GM23338 (cell line): ENCODE data around the gene HENMT1. TPM values are rescaled to one million over a fixed set of nuclear protein-coding genes. Genes with fewer than 3 reads are reported as not detected.

Experiments
- ATAC-seq: fragments of 200-7000 bp; cut with Tn5 transposase; 3 replicates; pipeline ENCODE4 v1.9.1; 2020
- DNase-seq: peaks from one replicate; pipeline ENCODE4 v3.0.0-alpha.2; 2015; ENCODE audit warnings: low spot score
- H2AFZ ChIP-seq: fragments of 200-600 bp; sonication (generic); 2 replicates; pipeline ENCODE4 v1.8.0; 2016; ENCODE audit warnings: antibody characterized with exemption, mild to moderate bottlenecking, moderate library complexity
- H3F3A ChIP-seq: fragments of 200-600 bp; sonication (generic); replicated peaks from 2 replicates; pipeline ENCODE4 v1.8.0; 2017; ENCODE audit warnings: antibody characterized with exemption, mixed run types, low read depth
- H3K27ac ChIP-seq: fragments of 200-600 bp; sonication (generic); 2 replicates; pipeline ENCODE4 v1.6.1; 2016; ENCODE audit warnings: low read depth
- H3K27me3 ChIP-seq: fragments of 200-600 bp; sonication (generic); 2 replicates; pipeline ENCODE4 v1.8.0; 2016; ENCODE audit warnings: mild to moderate bottlenecking, mixed run types, moderate library complexity; ENCODE audit not compliant: insufficient read depth
- H3K36me3 ChIP-seq: fragments of 200-600 bp; sonication (generic); 2 replicates; pipeline ENCODE4 v1.8.0; 2016; ENCODE audit warnings: mild to moderate bottlenecking; ENCODE audit not compliant: insufficient read depth
- H3K4me1 ChIP-seq: fragments of 200-600 bp; sonication (generic); 2 replicates; pipeline ENCODE4 v1.8.0; 2016; ENCODE audit warnings: mild to moderate bottlenecking, moderate library complexity; ENCODE audit not compliant: insufficient read depth
- H3K4me2 ChIP-seq: fragments of 200-600 bp; sonication (generic); 2 replicates; pipeline ENCODE4 v1.7.1; 2017; ENCODE audit warnings: mixed run types
- H3K4me3 ChIP-seq: fragments of 200-600 bp; sonication (generic); 2 replicates; pipeline ENCODE4 v1.6.1; 2016; ENCODE audit warnings: mixed run types
- H3K79me2 ChIP-seq: fragments of 200-600 bp; sonication (generic); replicated peaks from 2 replicates; pipeline ENCODE4 v1.8.0; 2017; ENCODE audit warnings: mild to moderate bottlenecking; ENCODE audit not compliant: insufficient read depth
- H3K9me2 ChIP-seq: fragments of 200-600 bp; sonication (generic); 2 replicates; pipeline ENCODE4 v1.8.0; 2017; ENCODE audit not compliant: insufficient read depth
- H4K20me1 ChIP-seq: fragments of 200-600 bp; sonication (generic); replicated peaks from 2 replicates; pipeline ENCODE4 v1.8.0; 2017; ENCODE audit warnings: mild to moderate bottlenecking; ENCODE audit not compliant: insufficient read depth
- H3K27ac Mint-ChIP-seq: 2 replicates; pipeline ENCODE4 v1.8.0; 2020; ENCODE audit warnings: inconsistent platforms, mild to moderate bottlenecking, moderate library complexity, mixed read lengths
- H3K27me3 Mint-ChIP-seq: 3 replicates; pipeline ENCODE4 v1.8.0; 2022; ENCODE audit warnings: low read depth, mild to moderate bottlenecking, moderate library complexity, mixed read lengths, inconsistent platforms; ENCODE audit not compliant: insufficient read depth, poor library complexity
- H3K36me3 Mint-ChIP-seq: 3 replicates; pipeline ENCODE4 v1.8.0; 2021; ENCODE audit warnings: low read depth, mild to moderate bottlenecking, inconsistent platforms, moderate library complexity, mixed read lengths
- H3K4me1 Mint-ChIP-seq: 3 replicates; pipeline ENCODE4 v1.8.0; 2020; ENCODE audit warnings: mild to moderate bottlenecking, inconsistent platforms, mixed read lengths
- H3K4me3 Mint-ChIP-seq: 3 replicates; pipeline ENCODE4 v1.8.0; 2021; ENCODE audit warnings: moderate library complexity, mild to moderate bottlenecking, inconsistent platforms, mixed read lengths
- H3K9me3 Mint-ChIP-seq: 3 replicates; pipeline ENCODE4 v1.8.0; 2020; ENCODE audit warnings: moderate library complexity, mild to moderate bottlenecking, inconsistent platforms, mixed read lengths
- CREB1 ChIP-seq: fragments of 250-450 bp; sonication (Bioruptor Pico); IDR thresholded peaks from 2 replicates; pipeline ENCODE4 v1.5.0; 2020; ENCODE audit warnings: low read depth, mild to moderate bottlenecking, moderate library complexity
- EZH2 ChIP-seq: fragments of 200-600 bp; sonication (generic); IDR thresholded peaks from one replicate; pipeline ENCODE4 v1.8.0; 2017; ENCODE audit warnings: antibody characterized with exemption, mild to moderate bottlenecking, low read depth; ENCODE audit not compliant: unreplicated experiment
- EZH2phosphoT487 ChIP-seq: fragments of 200-600 bp; sonication (generic); IDR thresholded peaks from one replicate; pipeline ENCODE4 v1.8.1; 2018; ENCODE audit warnings: antibody characterized with exemption; ENCODE audit not compliant: unreplicated experiment
- POLR2AphosphoS5 ChIP-seq: IDR thresholded peaks from 2 replicates; pipeline ENCODE4 v1.6.1; 2016; ENCODE audit warnings: antibody characterized with exemption, low read depth
- STAT1 ChIP-seq: IDR thresholded peaks from one replicate; pipeline ENCODE4 v1.6.1; 2016; ENCODE audit warnings: antibody characterized with exemption; ENCODE audit not compliant: unreplicated experiment
- ZNF114 ChIP-seq: fragments of 250-450 bp; sonication (Bioruptor Pico); IDR thresholded peaks from 2 replicates; pipeline ENCODE4 v1.5.0; 2020; ENCODE audit warnings: mild to moderate bottlenecking, moderate library complexity
- polyA plus RNA-seq: library from polyadenylated mRNA; unstranded; fragments of >200 nt; fragmentation: Nextera tagmentation; extraction: Ambion mirVana; gene quantifications from 2 replicates; pipeline ENCODE4 v1.2.1, GENCODE V29; 2016
- total RNA-seq: library from RNA; depleted of rRNA; stranded (reverse); fragments of >200 nt; shearing (Covaris generic); gene quantifications from 2 replicates; pipeline ENCODE4 v1.2.3, GENCODE V29; 2014
- TF ChIP-seq, protein P1 (sequence below), 2 experiments: fragments of 200-600 bp in 1 of 2; sonication (generic) in 1 of 2; conservative IDR thresholded peaks; 2 replicates each; pipeline versions ENCODE4 v1.5.1 to v1.6.1; 2016 to 2017; ENCODE audit warnings: antibody characterized with exemption in 2 of 2, low read depth in 2 of 2, mild to moderate bottlenecking in 2 of 2, moderate library complexity in 1 of 2
- TF ChIP-seq, protein P2 (sequence below): IDR thresholded peaks from one replicate; pipeline ENCODE4 v1.6.1; 2018; ENCODE audit warnings: antibody characterized with exemption; ENCODE audit not compliant: unreplicated experiment
- TF ChIP-seq, protein P3 (sequence below): fragments of 250-450 bp; sonication (Bioruptor Pico); IDR thresholded peaks from 2 replicates; pipeline ENCODE4 v1.5.0; 2020; ENCODE audit warnings: mild to moderate bottlenecking, moderate library complexity

HENMT1 gene
- total and polyA plus RNA-seq, 2 experiments from 2014 or later, result 4.7 to 9.7 TPM

DNA sequence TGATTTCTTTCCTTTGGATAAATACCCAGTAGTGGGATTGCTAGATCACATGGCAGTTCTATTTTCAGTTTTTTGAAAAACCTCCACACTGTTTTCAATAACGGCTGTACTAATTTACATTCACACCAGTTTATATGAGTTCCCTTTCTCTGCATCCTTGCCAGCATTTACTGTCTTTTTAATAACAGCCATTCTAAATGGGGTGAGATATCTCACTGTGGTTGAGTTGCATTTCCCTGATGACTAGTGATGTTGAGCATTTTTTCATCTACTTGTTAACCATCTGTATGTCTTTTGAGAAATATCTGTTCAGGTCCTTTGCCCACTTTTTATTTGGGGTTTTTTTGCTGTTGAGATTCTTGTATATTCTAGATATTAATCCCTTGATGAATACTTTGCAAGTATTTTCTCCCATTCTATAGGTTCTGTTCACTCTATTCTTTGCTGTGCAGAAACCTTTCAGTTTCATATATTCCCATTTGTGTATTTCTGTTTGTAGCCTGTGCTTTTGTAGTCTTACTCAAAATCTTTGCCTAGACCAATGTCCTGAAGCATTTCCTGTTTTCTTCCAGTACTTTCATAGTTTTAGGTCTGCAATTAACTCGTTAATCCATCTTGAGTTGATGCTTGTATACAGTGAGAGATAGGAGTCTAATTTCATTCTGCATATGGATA lies 7.3 kb downstream of the HENMT1 start:
- Histone ChIP-seq H3K36me3 (no peaks in the 10 kb centered on the region), H3K27me3 (no peaks in the 10 kb centered on the region), H2AFZ (no peak overlapping the region), H3K4me2 (no peak overlapping the region), H4K20me1 (no peaks in the 10 kb centered on the region), H3K79me2 (no peaks in the 10 kb centered on the region), H3K9me2 (no peaks in the 10 kb centered on the region), H3K27ac (no peak overlapping the region), H3F3A (no peaks in the 10 kb centered on the region), H3K4me3 (no peak overlapping the region), H3K4me1 (no peaks in the 10 kb centered on the region)
- H3K36me3 Mint-ChIP-seq, result peaks cover 11% of the 10 kb centered on the region; the same call in 2 of the 3 replicates
- no peak overlapping the region for H3K4me3 Mint-ChIP-seq
- no peak for DNase-seq
- ATAC-seq, result no peak
- H3K27ac Mint-ChIP-seq, result no peak overlapping the region
- TF ChIP-seq EZH2, result no peak
- TF ChIP-seq EZH2phosphoT487, result no peak
- TF ChIP-seq CREB1 (CRISPR knock-in tag), result no peak
- TF ChIP-seq STAT1, result no peak
- no peak for TF ChIP-seq ZNF114 (CRISPR knock-in tag)
- TF ChIP-seq, protein P1, sequence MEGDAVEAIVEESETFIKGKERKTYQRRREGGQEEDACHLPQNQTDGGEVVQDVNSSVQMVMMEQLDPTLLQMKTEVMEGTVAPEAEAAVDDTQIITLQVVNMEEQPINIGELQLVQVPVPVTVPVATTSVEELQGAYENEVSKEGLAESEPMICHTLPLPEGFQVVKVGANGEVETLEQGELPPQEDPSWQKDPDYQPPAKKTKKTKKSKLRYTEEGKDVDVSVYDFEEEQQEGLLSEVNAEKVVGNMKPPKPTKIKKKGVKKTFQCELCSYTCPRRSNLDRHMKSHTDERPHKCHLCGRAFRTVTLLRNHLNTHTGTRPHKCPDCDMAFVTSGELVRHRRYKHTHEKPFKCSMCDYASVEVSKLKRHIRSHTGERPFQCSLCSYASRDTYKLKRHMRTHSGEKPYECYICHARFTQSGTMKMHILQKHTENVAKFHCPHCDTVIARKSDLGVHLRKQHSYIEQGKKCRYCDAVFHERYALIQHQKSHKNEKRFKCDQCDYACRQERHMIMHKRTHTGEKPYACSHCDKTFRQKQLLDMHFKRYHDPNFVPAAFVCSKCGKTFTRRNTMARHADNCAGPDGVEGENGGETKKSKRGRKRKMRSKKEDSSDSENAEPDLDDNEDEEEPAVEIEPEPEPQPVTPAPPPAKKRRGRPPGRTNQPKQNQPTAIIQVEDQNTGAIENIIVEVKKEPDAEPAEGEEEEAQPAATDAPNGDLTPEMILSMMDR (conservative IDR thresholded peaks at IDR 0.05; ENCODE audit: low read depth in 2 of 2), result no peak
- TF ChIP-seq, protein P2, sequence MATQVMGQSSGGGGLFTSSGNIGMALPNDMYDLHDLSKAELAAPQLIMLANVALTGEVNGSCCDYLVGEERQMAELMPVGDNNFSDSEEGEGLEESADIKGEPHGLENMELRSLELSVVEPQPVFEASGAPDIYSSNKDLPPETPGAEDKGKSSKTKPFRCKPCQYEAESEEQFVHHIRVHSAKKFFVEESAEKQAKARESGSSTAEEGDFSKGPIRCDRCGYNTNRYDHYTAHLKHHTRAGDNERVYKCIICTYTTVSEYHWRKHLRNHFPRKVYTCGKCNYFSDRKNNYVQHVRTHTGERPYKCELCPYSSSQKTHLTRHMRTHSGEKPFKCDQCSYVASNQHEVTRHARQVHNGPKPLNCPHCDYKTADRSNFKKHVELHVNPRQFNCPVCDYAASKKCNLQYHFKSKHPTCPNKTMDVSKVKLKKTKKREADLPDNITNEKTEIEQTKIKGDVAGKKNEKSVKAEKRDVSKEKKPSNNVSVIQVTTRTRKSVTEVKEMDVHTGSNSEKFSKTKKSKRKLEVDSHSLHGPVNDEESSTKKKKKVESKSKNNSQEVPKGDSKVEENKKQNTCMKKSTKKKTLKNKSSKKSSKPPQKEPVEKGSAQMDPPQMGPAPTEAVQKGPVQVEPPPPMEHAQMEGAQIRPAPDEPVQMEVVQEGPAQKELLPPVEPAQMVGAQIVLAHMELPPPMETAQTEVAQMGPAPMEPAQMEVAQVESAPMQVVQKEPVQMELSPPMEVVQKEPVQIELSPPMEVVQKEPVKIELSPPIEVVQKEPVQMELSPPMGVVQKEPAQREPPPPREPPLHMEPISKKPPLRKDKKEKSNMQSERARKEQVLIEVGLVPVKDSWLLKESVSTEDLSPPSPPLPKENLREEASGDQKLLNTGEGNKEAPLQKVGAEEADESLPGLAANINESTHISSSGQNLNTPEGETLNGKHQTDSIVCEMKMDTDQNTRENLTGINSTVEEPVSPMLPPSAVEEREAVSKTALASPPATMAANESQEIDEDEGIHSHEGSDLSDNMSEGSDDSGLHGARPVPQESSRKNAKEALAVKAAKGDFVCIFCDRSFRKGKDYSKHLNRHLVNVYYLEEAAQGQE, result no peak
- TF ChIP-seq, protein P3, sequence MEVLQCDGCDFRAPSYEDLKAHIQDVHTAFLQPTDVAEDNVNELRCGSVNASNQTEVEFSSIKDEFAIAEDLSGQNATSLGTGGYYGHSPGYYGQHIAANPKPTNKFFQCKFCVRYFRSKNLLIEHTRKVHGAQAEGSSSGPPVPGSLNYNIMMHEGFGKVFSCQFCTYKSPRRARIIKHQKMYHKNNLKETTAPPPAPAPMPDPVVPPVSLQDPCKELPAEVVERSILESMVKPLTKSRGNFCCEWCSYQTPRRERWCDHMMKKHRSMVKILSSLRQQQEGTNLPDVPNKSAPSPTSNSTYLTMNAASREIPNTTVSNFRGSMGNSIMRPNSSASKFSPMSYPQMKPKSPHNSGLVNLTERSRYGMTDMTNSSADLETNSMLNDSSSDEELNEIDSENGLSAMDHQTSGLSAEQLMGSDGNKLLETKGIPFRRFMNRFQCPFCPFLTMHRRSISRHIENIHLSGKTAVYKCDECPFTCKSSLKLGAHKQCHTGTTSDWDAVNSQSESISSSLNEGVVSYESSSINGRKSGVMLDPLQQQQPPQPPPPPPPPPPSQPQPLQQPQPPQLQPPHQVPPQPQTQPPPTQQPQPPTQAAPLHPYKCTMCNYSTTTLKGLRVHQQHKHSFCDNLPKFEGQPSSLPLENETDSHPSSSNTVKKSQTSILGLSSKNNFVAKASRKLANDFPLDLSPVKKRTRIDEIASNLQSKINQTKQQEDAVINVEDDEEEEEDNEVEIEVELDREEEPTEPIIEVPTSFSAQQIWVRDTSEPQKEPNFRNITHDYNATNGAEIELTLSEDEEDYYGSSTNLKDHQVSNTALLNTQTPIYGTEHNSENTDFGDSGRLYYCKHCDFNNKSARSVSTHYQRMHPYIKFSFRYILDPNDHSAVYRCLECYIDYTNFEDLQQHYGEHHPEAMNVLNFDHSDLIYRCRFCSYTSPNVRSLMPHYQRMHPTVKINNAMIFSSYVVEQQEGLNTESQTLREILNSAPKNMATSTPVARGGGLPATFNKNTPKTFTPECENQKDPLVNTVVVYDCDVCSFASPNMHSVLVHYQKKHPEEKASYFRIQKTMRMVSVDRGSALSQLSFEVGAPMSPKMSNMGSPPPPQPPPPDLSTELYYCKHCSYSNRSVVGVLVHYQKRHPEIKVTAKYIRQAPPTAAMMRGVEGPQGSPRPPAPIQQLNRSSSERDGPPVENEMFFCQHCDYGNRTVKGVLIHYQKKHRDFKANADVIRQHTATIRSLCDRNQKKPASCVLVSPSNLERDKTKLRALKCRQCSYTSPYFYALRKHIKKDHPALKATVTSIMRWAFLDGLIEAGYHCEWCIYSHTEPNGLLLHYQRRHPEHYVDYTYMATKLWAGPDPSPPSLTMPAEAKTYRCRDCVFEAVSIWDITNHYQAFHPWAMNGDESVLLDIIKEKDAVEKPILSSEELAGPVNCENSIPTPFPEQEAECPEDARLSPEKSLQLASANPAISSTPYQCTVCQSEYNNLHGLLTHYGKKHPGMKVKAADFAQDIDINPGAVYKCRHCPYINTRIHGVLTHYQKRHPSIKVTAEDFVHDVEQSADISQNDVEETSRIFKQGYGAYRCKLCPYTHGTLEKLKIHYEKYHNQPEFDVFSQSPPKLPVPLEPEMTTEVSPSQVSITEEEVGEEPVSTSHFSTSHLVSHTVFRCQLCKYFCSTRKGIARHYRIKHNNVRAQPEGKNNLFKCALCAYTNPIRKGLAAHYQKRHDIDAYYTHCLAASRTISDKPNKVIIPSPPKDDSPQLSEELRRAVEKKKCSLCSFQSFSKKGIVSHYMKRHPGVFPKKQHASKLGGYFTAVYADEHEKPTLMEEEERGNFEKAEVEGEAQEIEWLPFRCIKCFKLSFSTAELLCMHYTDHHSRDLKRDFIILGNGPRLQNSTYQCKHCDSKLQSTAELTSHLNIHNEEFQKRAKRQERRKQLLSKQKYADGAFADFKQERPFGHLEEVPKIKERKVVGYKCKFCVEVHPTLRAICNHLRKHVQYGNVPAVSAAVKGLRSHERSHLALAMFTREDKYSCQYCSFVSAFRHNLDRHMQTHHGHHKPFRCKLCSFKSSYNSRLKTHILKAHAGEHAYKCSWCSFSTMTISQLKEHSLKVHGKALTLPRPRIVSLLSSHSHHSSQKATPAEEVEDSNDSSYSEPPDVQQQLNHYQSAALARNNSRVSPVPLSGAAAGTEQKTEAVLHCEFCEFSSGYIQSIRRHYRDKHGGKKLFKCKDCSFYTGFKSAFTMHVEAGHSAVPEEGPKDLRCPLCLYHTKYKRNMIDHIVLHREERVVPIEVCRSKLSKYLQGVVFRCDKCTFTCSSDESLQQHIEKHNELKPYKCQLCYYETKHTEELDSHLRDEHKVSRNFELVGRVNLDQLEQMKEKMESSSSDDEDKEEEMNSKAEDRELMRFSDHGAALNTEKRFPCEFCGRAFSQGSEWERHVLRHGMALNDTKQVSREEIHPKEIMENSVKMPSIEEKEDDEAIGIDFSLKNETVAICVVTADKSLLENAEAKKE (CRISPR knock-in tag), result no peak
- TF ChIP-seq POLR2AphosphoS5, result no peak
- peaks cover 4% of the 10 kb centered on the region; the same call in 2 of the 3 replicates for H3K9me3 Mint-ChIP-seq
- peaks cover 2% of the 10 kb centered on the region for H3K27me3 Mint-ChIP-seq
- no peaks in the 10 kb centered on the region for H3K4me1 Mint-ChIP-seq
